A549 (cell line): ENCODE measurements around the gene LRRC47. TPM values are rescaled to one million over a fixed set of nuclear protein-coding genes. Genes with fewer than 3 reads are reported as not detected.
"Not testable (repeated sequence)": the region's sequence is repeated elsewhere in the genome, so short reads cannot be mapped to it uniquely, and the experiment has no call there.

Experiments
- ATAC-seq, 2 experiments: fragments of 200-7000 bp in 1 of 2; fragments of >200 bp in 1 of 2; cut with Nextera tagmentation in 1 of 2; cut with Tn5 transposase in 1 of 2; 3 replicates each; pipeline versions ENCODE4 v1.8.0 to v1.9.1; 2018 to 2020; ENCODE audit warnings: mild to moderate bottlenecking in 1 of 2, moderate library complexity in 1 of 2
- CTCF ChIA-PET: fragments of 300-600 bp; sonication (Branson Sonifier 250); formaldehyde crosslinking; extraction: SDS; loops from one replicate; lab custom pipeline; 2021; ENCODE audit warnings: antibody characterized with exemption, inconsistent platforms; lab: Yijun Ruan, JAX
- POLR2A ChIA-PET: fragments of 350-600 bp; formaldehyde crosslinking; extraction: SDS; loops from one replicate; lab custom pipeline; 2021; ENCODE audit warnings: antibody characterized with exemption, inconsistent platforms; lab: Yijun Ruan, JAX
- DNase-seq, 2 experiments: peaks; one replicate each; pipeline versions ENCODE4 v3.0.0 to v3.0.0-alpha.2; 2011 to 2016; ENCODE audit warnings: low read depth in 1 of 2, low spot score in 1 of 2
- FAIRE-seq: peaks from 2 replicates; lab custom pipeline; 2011; peaks lifted over from hg19 to GRCh38; lab: Jason Lieb, UNC
- H3K27ac ChIP-seq, 2 experiments: fragments of >200 bp; sonication (Bioruptor Twin); formaldehyde crosslinking; 3 replicates each; pipeline ENCODE4 v1.5.1; 2016 to 2017
- H3K4me1 ChIP-seq: fragments of >200 bp; sonication (Bioruptor Twin); formaldehyde crosslinking; 3 replicates; pipeline ENCODE4 v1.6.1; 2016
- H3K4me2 ChIP-seq: fragments of >200 bp; sonication (Bioruptor Twin); formaldehyde crosslinking; 3 replicates; pipeline ENCODE4 v1.6.1; 2016
- H3K4me3 ChIP-seq: fragments of >200 bp; sonication (Bioruptor Twin); formaldehyde crosslinking; 3 replicates; pipeline ENCODE4 v1.5.1; 2016
- H3K9me3 ChIP-seq: fragments of >200 bp; sonication (Bioruptor Twin); formaldehyde crosslinking; 3 replicates; pipeline ENCODE4 v1.6.1; 2016
- CHD4 ChIP-seq: fragments of 200-600 bp; sonication (generic); IDR thresholded peaks from 2 replicates; pipeline ENCODE4 v1.6.1; 2016; ENCODE audit warnings: antibody characterized with exemption, mild to moderate bottlenecking, borderline replicate concordance
- EP300 ChIP-seq, 2 experiments: fragments of >200 bp; sonication (Bioruptor Twin); formaldehyde crosslinking; IDR thresholded peaks; 2 replicates in 1 of 2; 3 replicates in 1 of 2; pipeline ENCODE4 v1.6.1; 2016 to 2017
- FOXS1 ChIP-seq: fragments of 250-450 bp; sonication (Bioruptor Pico); IDR thresholded peaks from 2 replicates; pipeline ENCODE4 v1.5.0; 2020; ENCODE audit warnings: mild to moderate bottlenecking, moderate library complexity
- HDAC2 ChIP-seq: fragments of 200-600 bp; sonication (generic); IDR thresholded peaks from 2 replicates; pipeline ENCODE4 v1.6.1; 2016
- HOXB13 ChIP-seq: fragments of 250-450 bp; sonication (Bioruptor Pico); IDR thresholded peaks from 2 replicates; pipeline ENCODE4 v1.5.0; 2020; ENCODE audit warnings: low read depth, mild to moderate bottlenecking, moderate library complexity
- HOXB5 ChIP-seq: fragments of 250-450 bp; sonication (Bioruptor Pico); IDR thresholded peaks from 2 replicates; pipeline ENCODE4 v1.5.0; 2020; ENCODE audit warnings: mild to moderate bottlenecking, moderate library complexity
- KDM1A ChIP-seq: fragments of 200-600 bp; sonication (generic); IDR thresholded peaks from 2 replicates; pipeline ENCODE4 v1.6.1; 2016; ENCODE audit warnings: low read depth, mild to moderate bottlenecking
- MAFK ChIP-seq: fragments of 450-650 bp; IDR thresholded peaks from 2 replicates; pipeline ENCODE4 v1.6.1; 2014; ENCODE audit not compliant: partially characterized antibody
- MAZ ChIP-seq: fragments of 150-350 bp; IDR thresholded peaks from 2 replicates; pipeline ENCODE4 v1.6.1; 2014; ENCODE audit warnings: antibody characterized with exemption, low read depth, low read length, borderline replicate concordance
- NPAS2 ChIP-seq: fragments of 250-450 bp; sonication (Bioruptor Pico); IDR thresholded peaks from 2 replicates; pipeline ENCODE4 v1.8.0; 2022; ENCODE audit warnings: mild to moderate bottlenecking, moderate library complexity, borderline replicate concordance
- NR3C1 ChIP-seq: fragments of >200 bp; sonication (Bioruptor Twin); formaldehyde crosslinking; IDR thresholded peaks from 3 replicates; pipeline ENCODE4 v1.6.1; 2017
- PHF8 ChIP-seq: fragments of 200-600 bp; sonication (generic); IDR thresholded peaks from 2 replicates; pipeline ENCODE4 v1.6.1; 2016; ENCODE audit warnings: low read depth, mild to moderate bottlenecking, antibody characterized with exemption, moderate library complexity, borderline replicate concordance
- RCOR1 ChIP-seq: fragments of 150-350 bp; IDR thresholded peaks from 2 replicates; pipeline ENCODE4 v1.6.1; 2014; ENCODE audit warnings: antibody characterized with exemption, low read length, low read depth
- SMC3 ChIP-seq: fragments of >200 bp; sonication (Bioruptor Twin); formaldehyde crosslinking; IDR thresholded peaks from 3 replicates; pipeline ENCODE4 v1.6.1; 2018; ENCODE audit warnings: inconsistent platforms
- ZC3H11A ChIP-seq: fragments of 450-650 bp; IDR thresholded peaks from 2 replicates; pipeline ENCODE4 v1.6.1; 2014; ENCODE audit warnings: antibody characterized with exemption, mild to moderate bottlenecking
- ZFP36 ChIP-seq: fragments of 450-650 bp; IDR thresholded peaks from 2 replicates; pipeline ENCODE4 v1.6.1; 2014; ENCODE audit warnings: borderline replicate concordance; ENCODE audit not compliant: partially characterized antibody
- WGBS: methylation state at CpG from one replicate; pipeline ENCODE4 v1.1.6; 2017; ENCODE audit errors: missing lambda C conversion rate; 5-methylcytosine and 5-hydroxymethylcytosine counted together
- polyA plus RNA-seq, 4 experiments: library from polyadenylated mRNA; depleted of rRNA in 3 of 4; stranded (reverse); fragments of >200 nt; fragmentation: RNase III in 1 of 4; extraction: RNeasy Plus Mini Kit Qiagen cat#74134 plus additional on column Dnase treatment in 1 of 4; gene quantifications; 2 replicates in 3 of 4; 3 replicates in 1 of 4; pipeline ENCODE4 v1.2.3, GENCODE V29; 2011 to 2017
- TF ChIP-seq, protein P1 (sequence below): fragments of 250-450 bp; sonication (Bioruptor Pico); IDR thresholded peaks from 2 replicates; pipeline ENCODE4 v1.5.0; 2021; ENCODE audit warnings: mild to moderate bottlenecking, moderate library complexity, borderline replicate concordance
- TF ChIP-seq, protein P2 (sequence below): fragments of 250-450 bp; sonication (Bioruptor Pico); IDR thresholded peaks from 2 replicates; pipeline ENCODE4 v1.5.0; 2020; ENCODE audit warnings: low read depth, mild to moderate bottlenecking, moderate library complexity
- TF ChIP-seq, protein P3 (sequence below): fragments of >200 bp; sonication (Bioruptor Twin); formaldehyde crosslinking; IDR thresholded peaks from 2 replicates; pipeline ENCODE4 v1.6.1; 2016
- TF ChIP-seq, protein P4 (sequence below): fragments of 200-600 bp; sonication (generic); IDR thresholded peaks from 2 replicates; pipeline ENCODE4 v1.6.1; 2016; ENCODE audit warnings: antibody characterized with exemption, mild to moderate bottlenecking, moderate library complexity

Gene LRRC47
- polyA plus RNA-seq, 2 of the 4 experiments (the other 2 are of a cell fraction): 28.5 to 41.6 TPM

DNA sequence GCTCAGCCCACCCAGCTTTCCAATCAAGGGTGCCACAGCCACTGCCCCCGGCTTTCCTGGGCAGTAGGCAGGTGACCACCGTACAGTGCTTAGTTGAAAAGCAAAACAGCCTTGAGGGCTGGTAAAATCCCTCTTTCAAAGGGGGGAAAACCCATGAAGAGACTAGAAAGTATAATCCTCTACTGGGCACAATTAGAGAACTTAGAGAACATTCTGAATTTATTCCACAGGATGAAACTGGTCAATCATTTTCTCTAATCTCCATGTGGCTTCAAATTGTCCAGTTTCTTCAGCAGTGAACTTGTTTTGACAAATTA lies 15.3 kb upstream of the LRRC47 start:
- Histone ChIP-seq H3K9me3 (no peaks in the 10 kb centered on the region), H3K27ac (no peak overlapping the region), H3K4me2 (no peak overlapping the region), H3K4me1 (0 out of 3 replicates have a peak, but pooled peaks cover 3% of the 10 kb centered on the region), H3K4me3 (no peak overlapping the region)
- POLR2A ChIA-PET: no interaction called here
- ATAC-seq (no peak), DNase-seq (no peak), FAIRE-seq (no peak)
- WGBS: 20% methylated on average over 1 of the region's 2 CpGs
- TF ChIP-seq MAFK: no peak
- no peak for TF ChIP-seq RCOR1
- no peak for TF ChIP-seq MAZ
- no peak for TF ChIP-seq KDM1A
- no peak for TF ChIP-seq SMC3
- no peak for TF ChIP-seq ZFP36
- no peak for TF ChIP-seq NPAS2 (CRISPR knock-in tag)
- TF ChIP-seq ZC3H11A: no peak
- TF ChIP-seq NR3C1: no peak
- TF ChIP-seq, protein P1, sequence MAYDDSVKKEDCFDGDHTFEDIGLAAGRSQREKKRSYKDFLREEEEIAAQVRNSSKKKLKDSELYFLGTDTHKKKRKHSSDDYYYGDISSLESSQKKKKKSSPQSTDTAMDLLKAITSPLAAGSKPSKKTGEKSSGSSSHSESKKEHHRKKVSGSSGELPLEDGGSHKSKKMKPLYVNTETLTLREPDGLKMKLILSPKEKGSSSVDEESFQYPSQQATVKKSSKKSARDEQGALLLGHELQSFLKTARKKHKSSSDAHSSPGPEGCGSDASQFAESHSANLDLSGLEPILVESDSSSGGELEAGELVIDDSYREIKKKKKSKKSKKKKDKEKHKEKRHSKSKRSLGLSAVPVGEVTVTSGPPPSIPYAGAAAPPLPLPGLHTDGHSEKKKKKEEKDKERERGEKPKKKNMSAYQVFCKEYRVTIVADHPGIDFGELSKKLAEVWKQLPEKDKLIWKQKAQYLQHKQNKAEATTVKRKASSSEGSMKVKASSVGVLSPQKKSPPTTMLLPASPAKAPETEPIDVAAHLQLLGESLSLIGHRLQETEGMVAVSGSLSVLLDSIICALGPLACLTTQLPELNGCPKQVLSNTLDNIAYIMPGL (CRISPR knock-in tag): no peak
- no peak for TF ChIP-seq HOXB5 (CRISPR knock-in tag)
- TF ChIP-seq HOXB13 (CRISPR knock-in tag): no peak
- TF ChIP-seq EP300 (IDR thresholded peaks at IDR 0.05): no peak
- TF ChIP-seq, protein P2, sequence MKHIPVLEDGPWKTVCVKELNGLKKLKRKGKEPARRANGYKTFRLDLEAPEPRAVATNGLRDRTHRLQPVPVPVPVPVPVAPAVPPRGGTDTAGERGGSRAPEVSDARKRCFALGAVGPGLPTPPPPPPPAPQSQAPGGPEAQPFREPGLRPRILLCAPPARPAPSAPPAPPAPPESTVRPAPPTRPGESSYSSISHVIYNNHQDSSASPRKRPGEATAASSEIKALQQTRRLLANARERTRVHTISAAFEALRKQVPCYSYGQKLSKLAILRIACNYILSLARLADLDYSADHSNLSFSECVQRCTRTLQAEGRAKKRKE (CRISPR knock-in tag): no peak
- TF ChIP-seq, protein P3, sequence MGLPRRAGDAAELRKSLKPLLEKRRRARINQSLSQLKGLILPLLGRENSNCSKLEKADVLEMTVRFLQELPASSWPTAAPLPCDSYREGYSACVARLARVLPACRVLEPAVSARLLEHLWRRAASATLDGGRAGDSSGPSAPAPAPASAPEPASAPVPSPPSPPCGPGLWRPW: no peak
- TF ChIP-seq PHF8: no peak
- TF ChIP-seq, protein P4, sequence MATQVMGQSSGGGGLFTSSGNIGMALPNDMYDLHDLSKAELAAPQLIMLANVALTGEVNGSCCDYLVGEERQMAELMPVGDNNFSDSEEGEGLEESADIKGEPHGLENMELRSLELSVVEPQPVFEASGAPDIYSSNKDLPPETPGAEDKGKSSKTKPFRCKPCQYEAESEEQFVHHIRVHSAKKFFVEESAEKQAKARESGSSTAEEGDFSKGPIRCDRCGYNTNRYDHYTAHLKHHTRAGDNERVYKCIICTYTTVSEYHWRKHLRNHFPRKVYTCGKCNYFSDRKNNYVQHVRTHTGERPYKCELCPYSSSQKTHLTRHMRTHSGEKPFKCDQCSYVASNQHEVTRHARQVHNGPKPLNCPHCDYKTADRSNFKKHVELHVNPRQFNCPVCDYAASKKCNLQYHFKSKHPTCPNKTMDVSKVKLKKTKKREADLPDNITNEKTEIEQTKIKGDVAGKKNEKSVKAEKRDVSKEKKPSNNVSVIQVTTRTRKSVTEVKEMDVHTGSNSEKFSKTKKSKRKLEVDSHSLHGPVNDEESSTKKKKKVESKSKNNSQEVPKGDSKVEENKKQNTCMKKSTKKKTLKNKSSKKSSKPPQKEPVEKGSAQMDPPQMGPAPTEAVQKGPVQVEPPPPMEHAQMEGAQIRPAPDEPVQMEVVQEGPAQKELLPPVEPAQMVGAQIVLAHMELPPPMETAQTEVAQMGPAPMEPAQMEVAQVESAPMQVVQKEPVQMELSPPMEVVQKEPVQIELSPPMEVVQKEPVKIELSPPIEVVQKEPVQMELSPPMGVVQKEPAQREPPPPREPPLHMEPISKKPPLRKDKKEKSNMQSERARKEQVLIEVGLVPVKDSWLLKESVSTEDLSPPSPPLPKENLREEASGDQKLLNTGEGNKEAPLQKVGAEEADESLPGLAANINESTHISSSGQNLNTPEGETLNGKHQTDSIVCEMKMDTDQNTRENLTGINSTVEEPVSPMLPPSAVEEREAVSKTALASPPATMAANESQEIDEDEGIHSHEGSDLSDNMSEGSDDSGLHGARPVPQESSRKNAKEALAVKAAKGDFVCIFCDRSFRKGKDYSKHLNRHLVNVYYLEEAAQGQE: no peak
- no peak for TF ChIP-seq FOXS1
- no peak for TF ChIP-seq HDAC2
- TF ChIP-seq CHD4: no peak
- CTCF ChIA-PET: interaction anchor here (1.4 kb wide), 1 partner anchor 9 kb away, joined by 7 read pairs; no protein-coding TSS in a partner anchor

DNA sequence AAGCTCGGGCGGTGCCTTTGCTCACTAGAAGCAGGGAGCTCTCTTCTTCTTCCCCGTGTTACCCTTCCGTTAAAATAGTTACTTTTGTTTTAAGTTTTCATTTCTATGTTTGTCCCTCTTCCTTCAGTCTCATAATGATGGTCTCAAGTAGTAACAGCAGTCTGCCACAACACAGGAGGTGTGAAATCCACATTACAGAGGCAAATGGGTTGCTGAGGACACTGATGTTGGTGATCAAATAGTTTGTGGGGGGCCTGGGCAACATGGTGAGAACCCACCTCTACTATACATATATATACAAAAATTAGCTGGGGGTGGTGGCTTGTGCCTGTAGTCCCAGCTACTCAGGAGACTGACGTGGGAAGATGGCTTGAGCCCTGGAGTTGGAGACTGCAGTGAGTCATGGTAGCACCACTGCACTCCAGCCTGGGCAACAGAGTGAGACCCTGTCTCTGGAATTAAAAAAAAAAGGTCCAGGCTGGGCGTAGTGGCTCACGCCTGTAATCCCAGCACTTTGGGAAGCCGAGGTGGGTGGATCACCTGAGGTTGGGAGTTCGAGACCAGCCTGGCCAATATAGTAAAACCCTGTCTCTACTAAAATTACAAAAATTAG lies 14.0 kb upstream of the LRRC47 start:
- H3K4me3 ChIP-seq, FAIRE-seq, DNase-seq, H3K9me3 ChIP-seq, H3K4me1 ChIP-seq, H3K4me2 ChIP-seq, H3K27ac ChIP-seq: not testable (repeated sequence)
- WGBS: 78% methylated on average over 9 of the region's 9 CpGs
- peak; percentile 31 to 65; a peak in 4 of 6 replicates for ATAC-seq
- POLR2A ChIA-PET: interaction anchor here (0.7 kb wide), 1 partner anchor 8 kb away, joined by 3 read pairs; no protein-coding TSS in a partner anchor
- CTCF ChIA-PET: interaction anchor here (1.4 kb wide), 1 partner anchor 8 kb away, joined by 7 read pairs; no protein-coding TSS in a partner anchor
